Activated T-cell treated with anti-CD3 and anti-CD28 coated beads, Interleukin-2, amount 50 U/mL, for 4 hours (primary cell): ENCODE measurements around the gene SULT2B1. TPM values are rescaled to one million over a fixed set of nuclear protein-coding genes. Genes with fewer than 3 reads are reported as not detected.
"Not testable (repeated sequence)": the region's sequence is repeated elsewhere in the genome, so short reads cannot be mapped to it uniquely, and the experiment has no call there.

Experiments
- ATAC-seq, 2 donors: fragments of 200-7000 bp; cut with Tn5 transposase; one replicate each; pipeline ENCODE4 v1.10.0; 2021
- DNase-seq: peaks from one replicate; pipeline ENCODE4 v3.0.0-alpha.2; 2020
- H3K27me3 Mint-ChIP-seq: one replicate; pipeline ENCODE4 v1.8.0; 2021; ENCODE audit warnings: low read depth, mixed read lengths
- H3K36me3 Mint-ChIP-seq: one replicate; pipeline ENCODE4 v1.8.0; 2022; ENCODE audit warnings: mixed read lengths; ENCODE audit not compliant: insufficient read depth
- H3K4me1 Mint-ChIP-seq: one replicate; pipeline ENCODE4 v1.8.0; 2021; ENCODE audit warnings: low read depth, mixed read lengths
- H3K4me3 Mint-ChIP-seq: one replicate; pipeline ENCODE4 v1.8.0; 2021; ENCODE audit warnings: mild to moderate bottlenecking, moderate library complexity, mixed read lengths
- H3K9me3 Mint-ChIP-seq: one replicate; pipeline ENCODE4 v1.8.0; 2021; ENCODE audit warnings: mixed read lengths
- total RNA-seq, 3 donors: library from RNA; stranded (reverse); gene quantifications; one replicate each; pipeline ENCODE4 v1.2.1, GENCODE V29; 2021

The SULT2B1 gene
- total RNA-seq, 3 donors from 2014 or later = not detected

GRCh38 chr19:48514123-48514458 lies 37.9 kb upstream of the SULT2B1 start:
- no peaks in the 10 kb centered on the region for H3K36me3 Mint-ChIP-seq

GRCh38 chr19:48516536-48516935 lies 35.4 kb upstream of the SULT2B1 start:
- Mint-ChIP-seq H3K4me3 (no peak overlapping the region), H3K4me1 (peaks cover 3% of the 10 kb centered on the region), H3K27me3 (no peaks in the 10 kb centered on the region), H3K9me3 (no peaks in the 10 kb centered on the region), H3K36me3 (no peaks in the 10 kb centered on the region)
- ATAC-seq = no peak
- no peak for DNase-seq

More at GRCh38 chr19:48514123-48514458, 37.9 kb upstream of the SULT2B1 start:
- no peaks in the 10 kb centered on the region for H3K27me3 Mint-ChIP-seq
- DNase-seq = no peak
- H3K9me3 Mint-ChIP-seq = no peaks in the 10 kb centered on the region
- peak overlapping the region; percentile 35 for H3K4me3 Mint-ChIP-seq
- peaks cover 13% of the 10 kb centered on the region for H3K4me1 Mint-ChIP-seq
- ATAC-seq = no peak

DNA sequence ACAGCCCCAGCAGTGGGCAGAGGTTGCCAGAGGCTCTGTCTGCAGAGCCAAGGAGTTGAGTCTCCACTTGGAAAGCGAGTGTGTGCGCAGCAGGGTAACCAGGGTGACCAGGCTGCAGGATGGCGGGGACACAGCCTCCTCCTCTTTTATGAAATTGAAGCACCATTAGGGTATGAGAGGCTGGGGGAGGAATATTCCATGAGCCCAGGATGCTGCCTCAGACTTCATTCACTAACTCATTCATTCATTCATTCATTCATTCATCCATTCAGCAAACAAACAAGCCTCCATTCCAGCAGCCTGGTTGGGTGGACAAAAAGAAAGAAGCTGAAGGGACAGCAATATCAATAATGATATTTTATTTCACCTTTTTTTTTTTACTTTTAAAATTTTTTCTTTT lies 33.8 kb upstream of the SULT2B1 start:
- ATAC-seq (no peak), DNase-seq (no peak)
- Mint-ChIP-seq H3K27me3 (no peaks in the 10 kb centered on the region), H3K36me3 (no peaks in the 10 kb centered on the region), H3K9me3 (no peaks in the 10 kb centered on the region), H3K4me3 (no peak overlapping the region), H3K4me1 (peaks cover 3% of the 10 kb centered on the region)

GRCh38 chr19:48519426-48519825 lies 32.5 kb upstream of the SULT2B1 start:
- not testable (repeated sequence) for H3K27me3 Mint-ChIP-seq, DNase-seq, ATAC-seq, H3K4me1 Mint-ChIP-seq, H3K4me3 Mint-ChIP-seq, H3K9me3 Mint-ChIP-seq, H3K36me3 Mint-ChIP-seq

DNA sequence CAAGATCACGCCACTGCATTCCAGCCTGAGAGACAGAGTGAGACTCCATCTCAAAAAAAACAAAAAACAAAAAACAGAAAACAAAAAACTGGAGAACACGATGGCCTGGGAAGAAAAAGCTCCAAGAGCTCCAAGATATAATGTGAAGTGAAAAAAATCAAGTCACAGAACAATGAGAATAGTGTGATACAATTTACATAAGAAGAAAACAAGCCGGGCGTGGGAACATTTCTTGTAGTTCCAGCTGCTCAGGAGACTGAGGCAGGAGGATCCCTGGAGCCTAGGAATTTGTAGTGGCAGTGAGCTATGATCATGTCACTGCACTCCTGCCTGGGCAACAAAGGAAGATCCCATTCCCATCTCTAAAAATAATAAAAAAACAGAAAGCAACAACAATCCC lies 31.8 kb upstream of the SULT2B1 start:
- DNase-seq (no peak), ATAC-seq (no peak)
- Mint-ChIP-seq H3K36me3 (no peaks in the 10 kb centered on the region), H3K27me3 (peaks cover 4% of the 10 kb centered on the region), H3K4me3 (no peak overlapping the region), H3K4me1 (no peaks in the 10 kb centered on the region), H3K9me3 (peaks cover 9% of the 10 kb centered on the region)

DNA sequence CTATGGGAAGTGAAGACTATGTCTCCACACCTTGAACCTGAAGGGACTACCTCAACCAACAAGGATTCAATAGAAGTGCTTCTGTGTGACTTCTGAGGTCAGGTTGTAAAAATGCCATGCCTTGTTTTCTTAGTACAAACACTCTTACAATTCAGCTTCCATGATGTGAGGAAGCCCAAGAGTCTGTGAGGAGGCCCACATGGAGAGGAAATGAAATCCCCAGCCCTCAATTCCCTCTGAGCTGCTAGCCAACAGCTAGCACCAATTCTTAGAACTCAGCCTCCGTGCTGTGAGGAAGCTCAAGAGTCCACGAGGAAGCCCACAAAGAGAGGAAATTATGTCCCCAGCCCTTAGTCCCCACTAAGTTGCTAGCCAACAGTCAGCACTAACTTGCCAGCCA lies 27.8 kb upstream of the SULT2B1 start:
- Mint-ChIP-seq H3K9me3 (peaks cover 21% of the 10 kb centered on the region), H3K36me3 (no peaks in the 10 kb centered on the region), H3K27me3 (peaks cover 5% of the 10 kb centered on the region), H3K4me1 (no peaks in the 10 kb centered on the region), H3K4me3 (no peak overlapping the region)
- ATAC-seq (no peak), DNase-seq (no peak)

DNA sequence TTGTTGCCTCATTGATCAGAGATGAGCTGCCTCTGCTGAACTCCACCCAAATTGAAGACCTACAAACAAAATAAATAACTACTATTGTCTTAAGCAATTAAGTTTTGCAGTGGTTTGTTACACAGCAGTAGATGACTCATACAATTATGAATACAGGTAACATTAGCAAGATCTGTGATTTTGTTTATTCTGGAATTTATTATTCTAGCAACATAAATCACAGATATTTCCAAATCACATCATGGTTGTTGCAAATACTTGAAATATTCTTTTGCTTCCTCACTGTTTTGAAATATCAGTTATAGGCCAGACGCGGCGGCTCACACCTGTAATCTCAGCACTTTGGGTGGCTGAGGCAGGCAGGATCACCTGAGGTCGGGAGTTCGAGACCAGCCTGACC lies 27.2 kb upstream of the SULT2B1 start:
- ATAC-seq (no peak), DNase-seq (no peak)
- Mint-ChIP-seq H3K36me3 (no peaks in the 10 kb centered on the region), H3K9me3 (peaks cover 21% of the 10 kb centered on the region), H3K27me3 (peaks cover 5% of the 10 kb centered on the region), H3K4me3 (no peak overlapping the region), H3K4me1 (no peaks in the 10 kb centered on the region)

GRCh38 chr19:48529156-48529555 lies 22.8 kb upstream of the SULT2B1 start:
- Mint-ChIP-seq H3K27me3 (peaks cover 14% of the 10 kb centered on the region), H3K9me3 (peaks cover 18% of the 10 kb centered on the region), H3K4me3 (no peak overlapping the region), H3K4me1 (no peaks in the 10 kb centered on the region), H3K36me3 (no peaks in the 10 kb centered on the region)
- DNase-seq (no peak), ATAC-seq (no peak)

DNA sequence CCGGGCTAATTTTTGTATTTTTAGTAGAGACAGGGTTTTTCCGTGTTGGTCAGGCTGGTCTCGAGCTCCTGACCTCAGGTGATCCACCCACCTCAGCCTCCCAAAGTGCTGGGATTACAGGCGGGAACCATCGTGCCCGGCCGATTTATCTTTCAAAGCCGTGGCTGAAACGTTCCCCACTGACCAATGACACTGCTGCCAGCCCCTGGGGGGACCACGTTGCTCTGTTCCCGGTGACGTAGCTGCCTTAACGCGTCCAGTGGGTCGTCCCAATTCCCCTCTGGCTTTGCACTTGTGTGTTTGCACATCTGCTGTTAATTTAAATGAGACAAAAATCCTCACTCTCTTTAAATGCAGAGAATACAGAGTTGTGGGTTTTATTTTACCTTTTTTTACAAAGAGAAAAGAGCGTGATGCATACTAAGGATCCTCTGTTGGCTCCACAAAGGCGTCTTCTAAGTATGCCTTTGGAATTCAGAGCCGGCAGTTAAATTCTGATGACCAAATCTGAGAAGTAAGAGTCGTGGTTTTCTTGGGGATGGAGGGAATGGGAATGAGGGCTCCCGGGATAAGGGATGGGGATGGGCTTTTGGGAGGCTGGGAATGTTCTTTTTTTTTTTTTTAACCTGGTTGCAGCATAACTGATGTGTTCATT lies 21.8 kb upstream of the SULT2B1 start:
- Mint-ChIP-seq H3K9me3 (peaks cover 11% of the 10 kb centered on the region), H3K4me1 (no peaks in the 10 kb centered on the region), H3K36me3 (no peaks in the 10 kb centered on the region), H3K4me3 (no peak overlapping the region), H3K27me3 (peaks cover 10% of the 10 kb centered on the region)
- no peak for ATAC-seq
- no peak for DNase-seq

- H3K4me1 Mint-ChIP-seq = no peaks in the 10 kb centered on the region
Observed at GRCh38 chr19:48530770-48531169, 21.2 kb upstream of the SULT2B1 start.

DNA sequence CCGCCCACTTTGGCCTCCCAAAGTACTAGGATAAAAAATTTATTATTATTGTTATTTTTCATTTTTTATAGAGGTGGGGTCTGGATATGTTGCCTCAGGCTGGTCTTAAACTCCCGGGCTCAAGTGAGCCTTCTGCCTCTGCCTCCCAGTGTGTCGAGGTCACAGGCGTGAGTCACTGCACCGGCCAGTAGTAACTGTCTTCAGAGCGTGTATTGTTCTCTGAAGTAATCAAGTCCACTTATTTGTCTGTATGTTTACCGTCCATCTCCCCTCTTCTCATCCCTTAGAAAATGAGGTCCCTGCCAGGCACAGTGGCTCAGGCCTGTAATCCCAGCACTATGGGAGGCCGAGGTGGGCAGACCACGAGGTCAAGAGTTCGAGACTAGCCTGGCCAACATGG lies 18.2 kb upstream of the SULT2B1 start:
- H3K27me3 Mint-ChIP-seq = peaks cover 12% of the 10 kb centered on the region
- no peaks in the 10 kb centered on the region for H3K36me3 Mint-ChIP-seq
- no peak overlapping the region for H3K4me3 Mint-ChIP-seq
- ATAC-seq = no peak
- no peaks in the 10 kb centered on the region for H3K4me1 Mint-ChIP-seq
- no peak for DNase-seq
- no peaks in the 10 kb centered on the region for H3K9me3 Mint-ChIP-seq

More at GRCh38 chr19:48530770-48531169, 21.2 kb upstream of the SULT2B1 start:
- no peaks in the 10 kb centered on the region for H3K36me3 Mint-ChIP-seq
- H3K27me3 Mint-ChIP-seq = peaks cover 10% of the 10 kb centered on the region
- H3K9me3 Mint-ChIP-seq = peaks cover 11% of the 10 kb centered on the region
- no peak for DNase-seq
- H3K4me3 Mint-ChIP-seq = no peak overlapping the region
- ATAC-seq = no peak

GRCh38 chr19:48537541-48537940 lies 14.4 kb upstream of the SULT2B1 start:
- Mint-ChIP-seq H3K27me3 (peaks cover 5% of the 10 kb centered on the region), H3K4me3 (no peak overlapping the region), H3K9me3 (no peaks in the 10 kb centered on the region), H3K4me1 (no peaks in the 10 kb centered on the region), H3K36me3 (no peaks in the 10 kb centered on the region)
- DNase-seq = no peak
- no peak for ATAC-seq

GRCh38 chr19:48538057-48538456 lies 13.9 kb upstream of the SULT2B1 start:
- not testable (repeated sequence) for H3K4me3 Mint-ChIP-seq, H3K27me3 Mint-ChIP-seq, H3K9me3 Mint-ChIP-seq, ATAC-seq, DNase-seq, H3K36me3 Mint-ChIP-seq, H3K4me1 Mint-ChIP-seq

GRCh38 chr19:48539503-48540096 lies 12.4 kb upstream of the SULT2B1 start:
- H3K27me3 Mint-ChIP-seq = peaks cover 2% of the 10 kb centered on the region
- DNase-seq = no peak
- no peak for ATAC-seq
- H3K9me3 Mint-ChIP-seq = no peaks in the 10 kb centered on the region
- no peaks in the 10 kb centered on the region for H3K36me3 Mint-ChIP-seq
- no peak overlapping the region for H3K4me3 Mint-ChIP-seq
- no peaks in the 10 kb centered on the region for H3K4me1 Mint-ChIP-seq

GRCh38 chr19:48540110-48540509 lies 11.9 kb upstream of the SULT2B1 start:
- no peaks in the 10 kb centered on the region for H3K9me3 Mint-ChIP-seq
- peaks cover 2% of the 10 kb centered on the region for H3K27me3 Mint-ChIP-seq
- no peak overlapping the region for H3K4me3 Mint-ChIP-seq
- DNase-seq (no peak), ATAC-seq (no peak)
- H3K36me3 Mint-ChIP-seq = no peaks in the 10 kb centered on the region
- no peaks in the 10 kb centered on the region for H3K4me1 Mint-ChIP-seq
